Measurements from ENCODE around the gene PPM1F.
A peak's percentile ranks its signal among the peaks of the same experiment; 100 is the strongest.
"Not testable (repeated sequence)": the region's sequence is repeated elsewhere in the genome, so short reads cannot be mapped to it uniquely, and the experiment has no call there.

The PPM1F gene

DNA sequence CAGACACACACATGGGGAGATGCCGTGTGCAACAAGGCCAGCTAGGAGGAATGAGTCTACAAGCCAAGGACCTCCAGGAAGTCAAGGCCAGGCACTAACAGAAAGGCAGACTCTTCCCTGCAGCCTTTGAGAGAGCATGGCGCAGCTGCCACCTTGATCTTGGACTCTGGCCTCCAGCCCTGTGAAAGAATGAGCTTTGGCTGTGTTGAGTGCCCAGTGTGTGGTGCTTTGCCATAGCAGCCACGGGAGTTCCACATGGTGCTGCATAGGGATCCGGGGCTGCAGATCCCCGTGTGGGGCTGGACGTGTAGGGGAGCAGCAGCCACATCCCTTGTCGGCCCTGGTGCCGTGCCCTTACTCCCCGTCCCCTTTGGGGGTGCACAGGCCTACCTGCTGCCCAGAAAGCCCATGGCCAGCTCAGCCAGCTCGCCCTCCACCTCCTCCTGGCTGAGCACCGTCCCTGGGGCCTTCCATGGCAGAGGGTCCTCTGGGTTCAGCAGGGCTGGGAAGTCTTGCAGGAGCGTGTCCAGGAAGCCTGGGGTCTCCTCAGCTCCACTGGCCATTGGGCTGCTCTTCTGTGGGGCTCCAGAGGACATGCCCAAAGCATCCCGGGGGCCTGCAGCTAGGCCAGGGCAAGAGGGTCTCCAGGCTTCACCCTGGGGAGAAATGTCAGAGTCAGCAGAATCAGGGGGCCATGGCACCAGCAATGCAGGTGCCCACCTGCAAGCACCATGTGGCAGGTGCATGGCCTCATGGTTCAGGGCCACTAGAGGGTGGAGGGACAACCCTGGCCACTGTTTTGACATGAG, 7.0 kb downstream of the PPM1F start:
- TF ChIP-seq, protein P1, sequence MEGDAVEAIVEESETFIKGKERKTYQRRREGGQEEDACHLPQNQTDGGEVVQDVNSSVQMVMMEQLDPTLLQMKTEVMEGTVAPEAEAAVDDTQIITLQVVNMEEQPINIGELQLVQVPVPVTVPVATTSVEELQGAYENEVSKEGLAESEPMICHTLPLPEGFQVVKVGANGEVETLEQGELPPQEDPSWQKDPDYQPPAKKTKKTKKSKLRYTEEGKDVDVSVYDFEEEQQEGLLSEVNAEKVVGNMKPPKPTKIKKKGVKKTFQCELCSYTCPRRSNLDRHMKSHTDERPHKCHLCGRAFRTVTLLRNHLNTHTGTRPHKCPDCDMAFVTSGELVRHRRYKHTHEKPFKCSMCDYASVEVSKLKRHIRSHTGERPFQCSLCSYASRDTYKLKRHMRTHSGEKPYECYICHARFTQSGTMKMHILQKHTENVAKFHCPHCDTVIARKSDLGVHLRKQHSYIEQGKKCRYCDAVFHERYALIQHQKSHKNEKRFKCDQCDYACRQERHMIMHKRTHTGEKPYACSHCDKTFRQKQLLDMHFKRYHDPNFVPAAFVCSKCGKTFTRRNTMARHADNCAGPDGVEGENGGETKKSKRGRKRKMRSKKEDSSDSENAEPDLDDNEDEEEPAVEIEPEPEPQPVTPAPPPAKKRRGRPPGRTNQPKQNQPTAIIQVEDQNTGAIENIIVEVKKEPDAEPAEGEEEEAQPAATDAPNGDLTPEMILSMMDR (conservative IDR thresholded peaks at IDR 0.05; ENCODE audit: low read depth, low read length): no peak
- no peak overlapping the region for H3K4me3 ChIP-seq (ENCODE audit: low read depth, low read length)

DNA sequence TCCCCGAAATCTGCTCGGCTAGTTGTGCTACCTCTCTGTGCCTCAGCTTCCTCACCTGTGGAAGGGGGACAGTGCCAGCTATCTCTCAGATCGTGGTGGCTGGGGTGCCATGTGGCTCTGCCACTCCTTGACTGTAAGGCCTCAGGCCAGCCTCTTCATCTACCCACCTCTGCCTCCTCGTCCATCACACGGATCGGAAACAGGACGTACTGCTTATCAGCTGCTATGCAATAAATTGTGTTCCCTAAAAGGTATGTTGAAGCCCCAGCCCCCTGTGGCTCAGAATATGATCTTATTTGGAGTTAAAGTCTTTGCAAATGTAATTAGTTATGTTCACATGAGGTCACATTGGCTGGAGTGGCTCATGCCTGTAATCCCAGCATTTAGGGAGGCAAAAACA, 7.8 kb downstream of the PPM1F start:
- H3K4me3 ChIP-seq (ENCODE audit: low read depth, low read length): no peak overlapping the region
- TF ChIP-seq, protein P1 (conservative IDR thresholded peaks at IDR 0.05; ENCODE audit: low read depth, low read length): no peak
- DNase-seq (ENCODE audit: low read depth): no peak

More for the DNA sequence above, 7.0 kb downstream of the PPM1F start:
- DNase-seq (ENCODE audit: low read depth): no peak

DNA sequence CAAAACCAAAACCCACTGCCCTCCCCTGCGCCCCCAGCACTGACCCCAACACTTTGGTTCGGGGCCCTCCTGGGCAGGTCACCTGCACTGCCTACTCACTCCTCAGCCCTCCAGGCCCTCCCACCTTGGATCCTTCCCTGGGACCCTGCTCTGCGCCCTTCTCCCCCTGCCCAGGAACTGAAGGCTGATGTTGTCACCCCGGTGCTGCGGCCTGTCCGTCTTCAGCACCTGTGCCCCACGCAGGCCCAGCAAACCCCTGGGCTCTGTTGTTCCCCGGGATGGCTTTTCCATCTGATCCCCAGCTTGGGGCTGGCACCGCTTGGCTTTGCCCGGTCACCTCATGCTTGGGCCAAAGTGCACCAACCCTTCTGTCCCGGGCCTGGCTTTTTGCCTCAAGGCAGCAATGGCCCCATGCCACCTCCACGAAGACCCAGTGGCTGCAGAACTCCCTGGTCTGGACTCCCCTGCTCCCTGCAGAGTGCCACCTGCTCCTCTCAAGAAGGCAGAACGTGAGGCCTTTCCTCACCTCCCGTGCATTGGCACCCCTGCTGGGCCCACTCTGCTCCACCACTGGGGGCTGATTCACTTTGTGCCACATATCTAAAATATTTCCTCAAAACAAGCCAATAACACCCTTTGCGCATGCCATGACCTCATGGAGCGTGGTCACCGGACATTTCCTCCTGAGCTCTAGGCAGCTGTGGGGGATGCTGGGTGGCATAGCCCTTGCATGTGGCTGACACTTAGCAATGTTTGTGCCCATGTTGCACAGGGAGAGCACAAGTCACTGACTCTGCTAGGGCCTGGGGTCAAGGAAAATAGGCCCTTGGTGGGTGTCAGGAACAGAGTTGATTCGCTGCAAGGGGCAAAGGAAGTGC, 8.8 kb downstream of the PPM1F start:
- TF ChIP-seq, protein P1 (conservative IDR thresholded peaks at IDR 0.05; ENCODE audit: low read depth, low read length): no peak
- H3K4me3 ChIP-seq (ENCODE audit: low read depth, low read length): no peak overlapping the region
- no peak for DNase-seq (ENCODE audit: low read depth)

DNA sequence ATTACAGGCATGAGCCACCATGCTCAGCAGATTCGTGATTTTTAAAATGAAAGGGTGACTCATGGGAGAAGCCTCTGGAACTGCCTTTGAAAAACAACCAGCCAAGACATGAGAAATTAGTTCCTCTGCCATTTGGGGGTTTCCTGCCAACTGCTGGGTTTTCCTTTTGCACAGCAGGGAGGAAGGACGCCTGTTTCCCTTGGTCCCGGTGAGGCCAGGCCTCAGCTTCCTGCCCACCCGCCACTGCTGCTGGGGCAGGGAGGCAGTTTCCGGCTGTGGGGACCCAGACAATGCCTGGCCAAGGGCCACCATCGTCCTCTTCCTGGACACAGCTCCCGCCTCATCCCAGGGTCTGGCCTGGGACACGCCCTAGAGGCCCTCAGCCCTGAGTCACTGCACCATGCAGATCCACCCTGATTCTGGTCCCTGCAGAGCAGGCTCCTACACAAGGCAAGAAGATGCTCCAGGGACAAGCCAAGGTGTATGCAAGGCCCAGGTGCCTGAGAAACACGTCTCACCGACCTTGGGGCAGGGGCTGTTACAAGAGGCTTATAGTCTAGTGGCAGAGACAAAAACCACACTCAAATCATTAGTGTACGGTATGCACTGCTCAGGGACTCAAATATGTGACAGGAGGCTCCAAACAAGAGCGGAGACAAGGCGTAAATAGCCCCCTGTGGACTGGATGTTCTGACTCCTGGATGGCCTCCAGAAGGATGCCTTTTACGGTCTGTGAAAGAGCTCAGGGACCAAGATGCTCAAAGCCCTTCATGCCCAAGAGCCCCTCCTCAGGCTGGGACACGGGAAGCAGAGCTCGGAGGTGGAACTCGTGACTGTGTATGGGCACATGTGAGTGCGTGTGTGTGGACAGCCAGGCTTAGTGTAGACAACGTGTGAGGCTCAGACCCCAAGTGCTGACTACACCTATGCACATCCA, 10.0 kb downstream of the PPM1F start:
- no peak overlapping the region for H3K4me3 ChIP-seq (ENCODE audit: low read depth, low read length)
- DNase-seq (ENCODE audit: low read depth): peak; percentile 87
- TF ChIP-seq, protein P1 (conservative IDR thresholded peaks at IDR 0.05; ENCODE audit: low read depth, low read length): no peak

DNA sequence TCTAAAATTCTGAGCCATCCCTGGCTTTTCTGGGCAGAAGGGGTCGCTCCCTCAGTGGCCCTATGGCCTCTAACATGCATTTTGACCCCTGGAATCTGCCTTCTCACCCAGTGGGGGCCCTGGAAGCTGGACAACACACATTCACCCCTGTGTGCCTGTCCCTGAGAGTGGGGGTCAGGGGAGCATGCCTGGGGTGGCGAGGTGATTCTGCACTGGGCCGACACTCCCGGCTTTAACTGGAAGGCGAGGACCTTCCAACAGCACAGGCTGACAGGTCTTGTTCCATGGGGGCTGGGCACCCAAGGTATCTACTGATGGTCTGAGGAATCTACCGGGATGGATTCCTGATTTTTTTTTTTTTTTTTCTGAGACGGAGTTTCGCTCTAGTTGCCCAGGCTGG, 10.7 kb downstream of the PPM1F start:
- no peak for DNase-seq (ENCODE audit: low read depth)
- no peak overlapping the region for H3K4me3 ChIP-seq (ENCODE audit: low read depth, low read length)
- TF ChIP-seq, protein P1 (conservative IDR thresholded peaks at IDR 0.05; ENCODE audit: low read depth, low read length): no peak

DNA sequence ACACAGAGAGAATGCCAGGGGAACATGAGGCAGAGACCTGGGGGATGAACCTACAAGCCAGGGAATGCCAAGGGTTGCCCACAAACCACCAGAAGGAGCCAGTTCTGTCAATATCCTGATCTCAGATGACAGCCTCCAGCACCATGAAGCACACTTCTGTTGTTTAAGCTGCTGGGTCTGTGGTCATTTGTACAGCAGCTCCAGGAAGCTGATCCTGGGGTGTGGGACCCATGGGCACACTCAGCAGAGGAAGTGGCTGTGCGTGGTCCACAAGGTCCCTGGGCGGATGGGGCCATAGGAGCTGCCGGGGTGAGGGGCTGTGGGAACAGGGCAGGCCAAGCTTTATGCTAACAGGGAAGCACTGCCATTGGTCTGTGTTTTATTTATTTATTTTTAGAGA, 12.1 kb downstream of the PPM1F start:
- no peak overlapping the region for H3K4me3 ChIP-seq (ENCODE audit: low read depth, low read length)
- no peak for DNase-seq (ENCODE audit: low read depth)
- TF ChIP-seq, protein P1 (conservative IDR thresholded peaks at IDR 0.05; ENCODE audit: low read depth, low read length): no peak

DNA sequence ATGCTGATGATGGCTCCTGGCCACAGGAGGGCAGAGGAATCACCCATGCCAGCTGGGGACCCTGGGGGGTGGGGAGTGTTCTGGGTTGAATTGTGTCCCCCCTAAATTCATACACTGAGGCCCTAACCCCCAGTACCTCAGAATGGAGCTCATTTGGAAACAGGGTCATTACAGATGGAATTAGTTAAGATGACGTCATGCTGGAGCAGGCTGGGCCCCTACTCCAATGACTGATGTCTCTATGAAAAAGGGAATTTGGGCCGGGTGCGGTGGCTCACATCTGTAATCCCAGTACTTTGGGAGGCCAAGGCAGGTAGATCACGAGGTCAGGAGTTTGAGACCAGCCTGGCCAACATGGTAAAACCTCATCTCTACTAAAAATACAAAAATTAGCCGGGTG, 12.7 kb downstream of the PPM1F start:
- not testable (repeated sequence) for H3K4me3 ChIP-seq (ENCODE audit: low read depth, low read length); DNase-seq (ENCODE audit: low read depth)
